ENCODE measurements around the gene GABRB1. TPM values are rescaled to one million over a fixed set of nuclear protein-coding genes. Genes with fewer than 3 reads are reported as not detected.

Gene GABRB1
- total RNA-seq (2014; rRNA removed; shearing (Covaris generic)), result not detected in 2 replicates

DNA sequence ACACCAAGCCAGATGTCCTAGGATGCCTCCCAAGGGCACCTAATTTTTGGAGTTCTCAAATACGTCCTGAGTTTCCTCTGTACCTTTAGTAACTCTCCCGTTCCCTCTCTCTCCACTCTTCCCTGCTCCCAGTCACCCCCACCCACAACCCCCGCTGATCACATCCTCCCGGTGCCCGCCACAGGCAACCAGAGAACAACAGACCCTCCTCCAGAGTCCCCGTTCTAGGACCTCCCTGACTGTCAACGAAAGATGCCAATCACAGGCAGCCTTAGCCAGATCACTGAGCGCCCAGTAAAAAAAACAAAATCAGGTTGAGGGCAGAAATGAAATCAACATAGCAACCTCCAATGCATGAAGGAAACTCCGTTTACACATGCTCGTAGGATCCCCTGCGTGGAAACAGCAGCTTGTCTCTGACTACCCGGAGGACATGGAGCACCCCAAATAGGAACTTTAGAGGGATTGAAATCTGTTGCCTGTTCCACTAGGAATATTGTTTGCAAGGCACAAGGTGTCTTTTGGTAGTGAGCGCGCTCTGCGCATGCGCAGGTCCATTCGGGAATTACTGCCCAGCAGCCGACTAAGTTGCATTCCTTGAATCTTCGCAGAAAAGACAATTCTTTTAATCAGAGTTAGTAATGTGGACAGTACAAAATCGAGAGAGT is at the start of gene GABRB1:
Gene GABRB1, plus strand, starts transcription at position 557 of the 668 bp plus-strand sequence.

DNA sequence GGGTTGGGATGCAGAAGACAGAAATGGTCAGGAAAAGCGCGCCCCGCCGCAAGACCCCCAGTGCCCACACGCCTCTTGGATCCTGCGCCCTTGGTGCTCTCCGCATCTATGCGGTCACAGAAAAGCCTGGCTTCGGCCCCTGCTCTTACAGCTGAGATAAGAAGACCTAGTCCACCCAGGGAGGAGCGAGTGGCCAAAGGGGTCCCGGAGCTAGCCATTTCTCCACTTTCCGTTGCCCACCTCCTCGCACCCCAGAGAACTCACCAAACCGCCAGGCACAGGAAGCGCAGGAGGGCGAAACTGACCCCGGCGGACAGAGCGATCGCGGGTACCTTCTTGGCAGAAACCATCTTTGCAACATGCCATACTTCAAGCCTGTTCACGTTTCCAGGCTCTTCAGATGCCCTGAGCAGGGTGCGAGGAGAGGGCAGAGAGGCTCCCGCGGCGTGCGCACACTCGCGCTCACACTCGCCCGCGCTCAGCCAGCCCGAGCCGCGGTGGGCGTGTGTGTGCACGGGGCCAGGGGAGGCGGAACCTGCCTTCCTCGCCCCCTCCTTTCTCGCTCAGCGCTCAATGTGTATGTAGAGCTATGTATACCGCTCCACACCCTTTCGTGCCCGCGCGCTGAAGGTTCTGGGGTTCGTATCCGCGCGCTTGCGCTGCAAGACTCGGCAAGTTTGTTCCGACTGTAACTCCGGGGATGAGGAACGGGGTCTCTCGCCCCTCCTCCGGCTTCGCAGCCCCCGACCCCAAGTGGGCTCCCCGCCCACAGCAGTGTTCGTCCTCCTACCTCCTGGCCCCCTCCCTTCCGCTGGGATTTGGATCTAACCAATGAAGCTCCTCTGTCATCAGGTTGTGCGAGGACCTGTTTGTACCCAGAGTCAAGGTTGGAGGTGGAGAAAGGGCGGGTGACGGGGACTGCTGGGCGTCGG is 38.0 kb upstream of the GABRB1 start, which contains the start of gene GABRA4:
Gene GABRA4, minus strand, starts transcription at position 507 of the 932 bp plus-strand sequence. Its CDS starts 157 bp downstream, at position 350.

DNA sequence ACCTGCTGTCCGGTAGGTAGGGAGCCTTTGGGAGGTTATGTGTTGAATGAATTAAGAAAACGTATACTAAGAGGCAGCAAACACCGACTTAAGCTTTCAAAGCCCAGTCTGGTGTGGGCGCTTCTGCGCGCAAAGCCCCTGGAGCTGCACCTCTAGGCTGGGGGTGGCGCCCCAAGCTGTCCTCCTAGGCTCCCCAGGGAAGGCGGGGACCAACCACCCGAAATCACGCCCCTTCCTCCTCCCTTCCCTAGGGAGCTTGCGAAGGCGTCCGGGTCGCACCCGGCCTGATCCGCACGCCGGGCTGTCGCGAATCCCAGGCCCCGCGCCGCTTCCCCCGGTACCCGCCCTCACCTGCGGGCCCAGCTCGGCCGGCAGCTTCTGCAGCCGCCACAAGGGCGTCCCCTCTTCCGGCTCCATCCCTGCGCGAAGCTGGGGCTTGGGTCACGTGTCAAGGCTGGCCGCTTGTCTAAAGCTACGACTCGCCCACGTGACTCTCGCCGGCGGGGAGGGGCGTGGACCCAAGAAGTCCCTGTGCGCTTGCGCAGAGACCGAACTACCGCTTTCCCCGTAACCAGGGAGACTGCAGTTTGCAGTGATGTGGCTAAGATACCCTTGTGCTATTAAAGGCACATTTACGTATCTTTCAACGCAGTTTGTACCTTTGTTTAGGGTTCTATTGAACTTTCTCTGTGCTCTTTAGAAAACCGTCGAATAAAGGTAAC is 432.0 kb downstream of the GABRB1 start, which contains the start of gene COMMD8:
Gene COMMD8, minus strand, starts transcription at position 468 of the 722 bp plus-strand sequence. Its CDS starts 51 bp downstream, at position 417.

Other genes with a start within 250 kb of the GABRB1 start
- 0.75 and 5.8 TPM in 2 replicates for gene COX7B2, start 122.3 kb upstream of the GABRB1 start, total RNA-seq (2014; rRNA removed; shearing (Covaris generic))
- gene GABRA4, start 38.0 kb upstream of the GABRB1 start, total RNA-seq (2014; rRNA removed; shearing (Covaris generic)), result 0.03 TPM in 1 of 2 replicates, not detected in the other

All from A375 (cell line).